Fibroblast of the conjunctiva (primary cell): ENCODE results near the gene SELE.

ENCODE experiments used
- DNase-seq: peaks from one replicate; pipeline ENCODE4 v3.0.0-alpha.2; 2010; ENCODE audit warnings: low read depth

Gene SELE

GRCh38 chr1:169682071-169682470, 51.8 kb downstream of the SELE start:
- DNase-seq, result no peak

- peak; percentile 43 for DNase-seq
Measured at GRCh38 chr1:169681140-169681539, 52.7 kb downstream of the SELE start.

GRCh38 chr1:169680377-169681019, 53.4 kb downstream of the SELE start:
- DNase-seq, result no peak

- DNase-seq, result no peak
Measured at GRCh38 chr1:169679692-169680091, 54.2 kb downstream of the SELE start.

- DNase-seq, result no peak
Measured at GRCh38 chr1:169676001-169676400, 57.9 kb downstream of the SELE start.
